Stimulated activated CD4-positive, alpha-beta T cell treated with anti-CD3 and anti-CD28 coated beads, Interleukin-12 subunit alpha, Interleukin-12 subunit beta, amount 100 ng/mL, for 4 hours (primary cell): ENCODE measurements around the gene ARPP19.
"Not testable (repeated sequence)": the region's sequence is repeated elsewhere in the genome, so short reads cannot be mapped to it uniquely, and the experiment has no call there.

ENCODE experiments used
- DNase-seq: peaks from one replicate; pipeline ENCODE4 v3.0.0-alpha.2; 2020

The ARPP19 gene

GRCh38 chr15:52546031-52546751, 22.6 kb downstream of the ARPP19 start:
- no peak for DNase-seq

DNA sequence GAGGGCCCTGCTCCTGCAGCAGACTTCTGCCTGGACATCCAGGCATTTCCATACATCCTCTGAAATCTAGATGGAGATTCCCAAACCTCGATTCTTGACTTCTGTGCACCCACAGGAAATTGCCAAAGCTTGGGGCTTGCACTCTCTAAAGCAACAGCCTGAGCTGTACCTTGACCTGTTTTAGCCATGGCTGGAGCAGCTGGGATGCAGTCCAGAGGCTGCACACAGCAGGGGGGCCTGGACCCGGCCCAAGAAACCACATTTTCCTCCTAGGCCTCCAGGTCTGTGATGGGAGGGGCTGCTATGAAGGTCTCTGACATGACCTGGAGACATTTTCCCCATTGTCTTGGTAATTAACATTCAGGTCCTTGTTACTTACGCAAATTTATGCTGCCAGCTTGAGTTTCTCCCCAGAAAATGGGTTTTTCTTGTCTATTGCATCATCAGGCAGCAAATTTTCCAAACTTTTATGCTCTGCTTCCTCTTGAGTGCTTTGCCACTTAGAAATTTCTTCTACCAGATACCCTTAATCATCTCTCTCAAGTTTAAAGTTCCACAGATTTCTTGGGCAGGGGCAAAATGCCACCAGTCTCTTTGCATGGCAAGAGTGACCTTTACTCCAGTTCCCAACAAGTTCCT, 28.3 kb downstream of the ARPP19 start:
- no peak for DNase-seq

GRCh38 chr15:52537459-52537858, 31.4 kb downstream of the ARPP19 start:
- no peak for DNase-seq

- no peak for DNase-seq
Measured at GRCh38 chr15:52532427-52532826, 36.4 kb downstream of the ARPP19 start.

GRCh38 chr15:52529940-52530339, 38.9 kb downstream of the ARPP19 start:
- no peak for DNase-seq

DNA sequence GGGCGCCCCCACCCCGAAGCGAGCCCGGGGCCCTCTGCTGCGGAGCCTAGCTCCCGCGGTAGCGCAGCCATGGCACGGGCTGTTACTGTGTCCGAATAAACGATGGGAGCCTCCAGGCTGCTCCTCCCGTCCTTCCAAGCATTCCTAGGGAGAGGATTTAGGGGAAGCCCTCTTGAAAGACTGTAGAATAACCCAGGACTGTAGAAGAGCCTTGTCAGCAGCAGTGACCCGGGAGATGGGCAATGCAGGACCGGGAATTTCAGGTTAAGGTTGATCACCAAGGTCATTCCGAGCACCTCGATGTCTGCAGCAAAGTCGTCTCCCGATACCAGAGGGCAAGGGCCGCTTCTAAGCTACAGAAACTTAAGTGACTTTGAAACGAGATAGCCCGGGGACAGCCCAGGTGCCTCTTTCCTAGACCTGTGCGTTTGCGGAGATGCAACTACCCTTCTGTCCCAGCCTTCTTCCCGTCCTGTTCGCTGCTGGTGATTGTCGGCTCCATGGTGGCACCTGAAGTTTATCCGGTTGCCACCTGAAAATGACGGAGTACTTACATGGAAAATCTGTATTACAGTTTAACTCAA, 39.4 kb downstream of the ARPP19 start:
- peak; percentile 20 for DNase-seq

GRCh38 chr15:52528564-52529340, 40.1 kb downstream of the ARPP19 start, which contains the start of gene MYO5A:
TSS of gene MYO5A (minus strand) at chr15:52528880. CDS start at chr15:52528806, 74 bp downstream.
- peak; percentile 77 for DNase-seq

DNA sequence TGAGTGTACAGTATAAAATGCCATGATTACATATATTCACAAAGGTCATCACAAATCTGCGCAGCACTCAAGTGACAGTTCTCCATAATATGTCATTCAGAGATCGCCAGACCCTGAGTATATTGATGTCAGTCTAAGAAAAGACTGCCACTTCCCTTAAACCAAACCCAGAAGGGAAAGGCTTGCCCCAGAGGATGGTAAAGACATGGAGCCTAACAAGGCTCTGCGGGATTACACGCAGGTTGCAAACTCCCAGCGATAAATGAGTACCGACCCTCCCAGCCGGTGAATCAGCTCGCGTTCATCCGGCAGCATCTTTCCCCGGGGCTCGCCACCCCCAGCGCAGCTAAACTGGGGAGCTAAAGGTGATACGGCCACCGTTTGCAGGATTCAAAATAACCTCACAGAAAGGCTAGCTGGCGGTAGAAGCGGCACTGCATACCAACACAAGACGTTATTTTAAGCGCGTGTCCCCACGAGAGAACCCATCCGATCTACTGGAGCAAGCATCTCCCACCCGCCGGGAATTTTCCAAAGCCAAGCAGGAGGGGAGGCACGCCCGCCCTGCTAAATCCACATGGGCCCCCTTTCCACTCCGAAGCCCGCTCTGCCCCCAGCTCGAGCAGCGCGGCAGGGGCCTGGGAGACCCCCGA, 40.8 kb downstream of the ARPP19 start:
- DNase-seq, result peak; percentile 37

- DNase-seq, result no peak
Measured at GRCh38 chr15:52527196-52527910, 41.5 kb downstream of the ARPP19 start.

GRCh38 chr15:52524223-52525136, 44.4 kb downstream of the ARPP19 start:
- no peak for DNase-seq

DNA sequence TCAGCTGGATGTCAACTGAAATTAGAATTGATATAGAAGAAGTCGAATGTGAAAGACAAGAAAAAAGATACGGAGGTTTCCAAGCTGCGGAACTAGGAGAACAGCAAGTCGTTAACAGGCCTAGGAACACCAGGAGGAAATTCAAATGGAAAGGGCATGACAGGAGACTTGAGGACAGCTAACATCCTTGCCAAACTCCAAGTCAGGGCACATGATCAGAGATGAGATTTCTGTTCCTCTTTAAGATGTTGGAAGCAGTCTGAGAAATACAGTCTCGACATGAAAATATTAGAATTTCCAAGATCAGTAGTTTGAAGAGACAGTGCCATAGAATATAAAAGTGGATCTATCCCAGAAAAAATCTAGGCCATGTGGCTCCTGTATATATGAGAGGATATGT, 45.2 kb downstream of the ARPP19 start:
- no peak for DNase-seq

GRCh38 chr15:52523192-52523591, 45.6 kb downstream of the ARPP19 start:
- DNase-seq, result no peak

- no peak for DNase-seq
Measured at GRCh38 chr15:52521682-52522081, 47.1 kb downstream of the ARPP19 start.

DNA sequence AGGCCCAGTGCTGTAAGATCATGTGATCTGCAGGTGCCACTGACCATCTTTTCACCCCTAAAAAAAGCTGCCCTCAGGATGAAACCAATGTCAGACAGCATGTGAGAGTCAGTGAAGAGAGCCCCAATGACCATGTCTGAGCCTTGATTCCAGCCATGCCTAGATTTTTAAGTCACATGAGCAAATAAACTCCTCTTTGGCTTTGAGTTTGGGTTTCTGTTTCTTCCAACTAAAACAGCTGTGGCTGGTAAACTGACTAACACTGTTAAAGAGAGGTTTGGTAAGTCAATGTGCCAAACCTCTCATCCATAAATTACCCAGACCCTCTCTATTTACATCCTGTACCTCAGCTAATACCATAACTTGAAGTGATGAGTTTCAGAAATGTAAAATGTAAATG, 48.4 kb downstream of the ARPP19 start:
- DNase-seq, result no peak

DNA sequence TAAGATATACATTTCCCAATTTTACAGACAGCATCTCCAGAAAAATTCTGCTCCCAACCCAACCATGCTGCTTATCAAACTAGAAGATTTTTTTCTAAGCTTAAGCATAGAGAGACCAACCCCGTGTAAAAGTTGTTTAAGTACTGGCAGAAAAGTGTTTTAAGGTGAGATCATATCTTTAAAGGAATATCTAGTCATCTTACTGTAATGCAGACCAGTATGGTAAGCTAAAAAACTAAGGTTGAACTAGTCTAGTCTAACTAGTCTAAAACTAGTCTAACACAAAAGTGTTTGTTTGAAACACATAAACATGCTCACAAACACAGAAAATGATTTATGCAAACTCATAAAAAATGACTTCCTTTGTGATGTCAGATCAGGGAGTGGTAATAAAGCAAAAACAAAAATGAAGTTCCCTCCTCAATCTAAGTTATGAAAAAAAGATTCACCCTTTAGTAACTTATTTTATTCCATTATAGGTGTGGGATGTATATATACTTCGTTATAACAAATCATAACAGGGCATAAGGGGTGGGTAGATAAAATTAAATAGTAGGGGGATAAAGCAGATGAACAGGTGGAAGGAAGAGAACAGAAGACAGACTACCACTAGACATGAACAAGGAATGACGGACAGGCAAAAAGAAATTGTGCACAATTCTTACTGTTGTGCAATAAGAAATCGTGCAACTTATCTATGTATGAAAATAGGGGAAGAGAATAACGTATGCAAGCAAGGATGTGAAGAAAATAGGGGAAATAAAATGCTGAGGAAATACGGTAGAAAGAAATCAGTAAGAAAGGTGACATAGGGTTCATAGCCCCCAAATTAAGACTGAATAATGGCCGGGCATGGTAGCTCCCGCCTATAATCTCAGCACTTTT, 50.1 kb downstream of the ARPP19 start:
- DNase-seq, result no peak

DNA sequence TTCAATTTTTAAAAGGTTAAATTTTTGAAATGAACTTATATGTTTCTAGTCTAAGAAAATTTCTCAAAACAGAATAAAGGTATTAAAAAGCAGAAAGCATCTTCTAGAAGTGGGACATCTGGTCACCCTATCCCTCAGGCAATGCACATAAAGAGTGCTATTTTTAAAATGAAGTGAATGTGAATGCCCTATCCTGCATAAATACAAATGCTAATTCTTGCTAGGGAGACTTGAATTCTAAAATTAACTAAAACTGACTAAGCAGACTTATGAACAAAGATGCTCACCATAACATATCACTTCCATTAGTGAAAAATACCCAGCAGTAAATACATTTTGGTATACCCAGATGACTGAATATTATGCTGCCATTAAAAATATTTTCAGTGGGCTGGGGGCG, 51.8 kb downstream of the ARPP19 start:
- no peak for DNase-seq

- DNase-seq, result no peak
Measured at GRCh38 chr15:52515343-52515742, 53.5 kb downstream of the ARPP19 start.

- no peak for DNase-seq
Measured at GRCh38 chr15:52514482-52514881, 54.3 kb downstream of the ARPP19 start.

DNA sequence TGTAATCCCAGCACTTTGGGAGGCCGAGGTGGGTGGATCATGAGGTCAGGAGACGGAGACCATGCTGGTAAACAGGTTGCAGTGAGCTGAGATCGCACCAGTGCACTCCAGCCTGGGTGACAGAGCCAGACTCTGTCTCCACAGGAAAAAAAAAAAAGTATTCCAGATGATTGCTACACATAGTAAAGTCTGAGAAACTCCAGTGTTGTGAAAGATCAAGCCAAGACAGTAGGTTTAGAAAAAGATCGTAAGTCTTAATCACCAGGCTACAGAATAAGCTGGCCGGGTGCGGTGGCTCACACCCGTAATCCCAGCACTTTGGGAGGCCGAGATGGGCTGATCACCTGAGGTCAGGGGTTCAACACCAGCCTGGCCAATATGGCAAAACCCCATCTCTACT, 56.0 kb downstream of the ARPP19 start:
- DNase-seq, result not testable (repeated sequence)

- no peak for DNase-seq
Measured at GRCh38 chr15:52511084-52511483, 57.7 kb downstream of the ARPP19 start.
